ENCODE results near the gene PKP4. TPM values are rescaled to one million over a fixed set of nuclear protein-coding genes. Genes with fewer than 3 reads are reported as not detected.

PKP4 gene
- total RNA-seq, 2 donors from 2014 or later: 90.5 to 102 TPM

- H3K4me3 Mint-ChIP-seq: no peak overlapping the region
- H3K9ac ChIP-seq (ENCODE audit: extremely low read depth, low read length, poor library complexity, severe bottlenecking): no peak overlapping the region
- peaks cover 36% of the 10 kb centered on the region for H3K36me3 Mint-ChIP-seq (ENCODE audit: low read depth)
- 93 to 100% methylated on average over 2 to 6 of the region's 6 CpGs for WGBS, 2 experiments (ENCODE audit: insufficient coverage in 1 of 2, insufficient read length in 1 of 2)
- H3K4me3 ChIP-seq (ENCODE audit: low read length): no peak overlapping the region
- no peak overlapping the region for H3K27ac Mint-ChIP-seq
- no peak for TF ChIP-seq CTCF (conservative IDR thresholded peaks at IDR 0.05)
- H3K9me3 ChIP-seq (ENCODE audit: control insufficient read depth, low read length): no peaks in the 10 kb centered on the region
- no peak for DNase-seq
- no peaks in the 10 kb centered on the region for H3K27me3 ChIP-seq (ENCODE audit: control insufficient read depth, insufficient read depth, low read length, poor library complexity, severe bottlenecking)
- H3K9me3 Mint-ChIP-seq: no peaks in the 10 kb centered on the region
- no peaks in the 10 kb centered on the region for H3K27me3 Mint-ChIP-seq (ENCODE audit: insufficient read depth)
- H3K36me3 ChIP-seq (ENCODE audit: control insufficient read depth, insufficient read depth, low read length): peaks cover 91% of the 10 kb centered on the region
- H3K4me1 Mint-ChIP-seq: no peaks in the 10 kb centered on the region
- no peaks in the 10 kb centered on the region for H3K4me1 ChIP-seq (ENCODE audit: control insufficient read depth, insufficient read depth, low read length)
- H3K27ac ChIP-seq (ENCODE audit: low read depth, low read length): no peak overlapping the region
Observed at GRCh38 chr2:158663796-158664195, 207.0 kb downstream of the PKP4 start.

GRCh38 chr2:158664987-158665386 lies 208.2 kb downstream of the PKP4 start:
- Mint-ChIP-seq H3K27ac (no peak overlapping the region), H3K9me3 (no peaks in the 10 kb centered on the region), H3K4me3 (no peak overlapping the region), H3K27me3 (ENCODE audit: insufficient read depth) (no peaks in the 10 kb centered on the region), H3K36me3 (ENCODE audit: low read depth) (peaks cover 48% of the 10 kb centered on the region), H3K4me1 (no peaks in the 10 kb centered on the region)
- H3K4me1 ChIP-seq (ENCODE audit: control insufficient read depth, insufficient read depth, low read length): no peaks in the 10 kb centered on the region
- no peak overlapping the region for H3K9ac ChIP-seq (ENCODE audit: extremely low read depth, low read length, poor library complexity, severe bottlenecking)
- H3K4me3 ChIP-seq (ENCODE audit: low read length): no peak overlapping the region
- 98 to 100% methylated on average over 2 to 3 of the region's 3 CpGs for WGBS, 2 experiments (ENCODE audit: insufficient coverage in 1 of 2, insufficient read length in 1 of 2)
- DNase-seq: no peak
- H3K27ac ChIP-seq (ENCODE audit: low read depth, low read length): no peak overlapping the region
- no peak for TF ChIP-seq CTCF (conservative IDR thresholded peaks at IDR 0.05)
- peaks cover 91% of the 10 kb centered on the region for H3K36me3 ChIP-seq (ENCODE audit: control insufficient read depth, insufficient read depth, low read length)
- no peaks in the 10 kb centered on the region for H3K9me3 ChIP-seq (ENCODE audit: control insufficient read depth, low read length)
- H3K27me3 ChIP-seq (ENCODE audit: control insufficient read depth, insufficient read depth, low read length, poor library complexity, severe bottlenecking): no peaks in the 10 kb centered on the region

GRCh38 chr2:158665536-158666302 lies 209.0 kb downstream of the PKP4 start:
- Histone ChIP-seq H3K36me3 (ENCODE audit: control insufficient read depth, insufficient read depth, low read length) (peaks cover 97% of the 10 kb centered on the region), H3K27ac (ENCODE audit: low read depth, low read length) (no peak overlapping the region), H3K4me1 (ENCODE audit: control insufficient read depth, insufficient read depth, low read length) (no peaks in the 10 kb centered on the region), H3K9ac (ENCODE audit: extremely low read depth, low read length, poor library complexity, severe bottlenecking) (no peak overlapping the region), H3K9me3 (ENCODE audit: control insufficient read depth, low read length) (no peaks in the 10 kb centered on the region), H3K4me3 (ENCODE audit: low read length) (no peak overlapping the region), H3K27me3 (ENCODE audit: control insufficient read depth, insufficient read depth, low read length, poor library complexity, severe bottlenecking) (no peaks in the 10 kb centered on the region)
- no peak overlapping the region for H3K4me3 Mint-ChIP-seq
- no peak overlapping the region for H3K27ac Mint-ChIP-seq
- DNase-seq: no peak
- no peaks in the 10 kb centered on the region for H3K9me3 Mint-ChIP-seq
- 96 to 100% methylated on average over 4 to 5 of the region's 5 CpGs for WGBS, 2 experiments (ENCODE audit: insufficient coverage in 1 of 2, insufficient read length in 1 of 2)
- H3K36me3 Mint-ChIP-seq (ENCODE audit: low read depth): peaks cover 54% of the 10 kb centered on the region
- H3K4me1 Mint-ChIP-seq: no peaks in the 10 kb centered on the region
- H3K27me3 Mint-ChIP-seq (ENCODE audit: insufficient read depth): no peaks in the 10 kb centered on the region
- TF ChIP-seq CTCF (conservative IDR thresholded peaks at IDR 0.05): no peak

All from endodermal cell (in vitro differentiated cells).